Neural progenitor cell (in vitro differentiated cells): Measurements from ENCODE around the gene AHI1. TPM values are rescaled to one million over a fixed set of nuclear protein-coding genes. Genes with fewer than 3 reads are reported as not detected.

Experiments used
- DNase-seq: peaks from one replicate; pipeline ENCODE4 v3.0.0-alpha.2; 2016; ENCODE audit warnings: low spot score
- H2AFZ ChIP-seq: fragments of 200-600 bp; sonication (generic); replicated peaks from 2 replicates; pipeline ENCODE4 v1.6.1; 2016; ENCODE audit warnings: antibody characterized with exemption
- H3F3A ChIP-seq: fragments of 200-600 bp; sonication (generic); 2 replicates; pipeline ENCODE4 v1.6.1; 2016; ENCODE audit warnings: antibody characterized with exemption, low read depth
- H3K27ac ChIP-seq: fragments of 200-600 bp; sonication (generic); 2 replicates; pipeline ENCODE4 v1.5.1; 2016; ENCODE audit warnings: mild to moderate bottlenecking
- H3K27me3 ChIP-seq: fragments of 200-600 bp; sonication (generic); 2 replicates; pipeline ENCODE4 v1.6.1; 2016; ENCODE audit warnings: mild to moderate bottlenecking, moderate library complexity
- H3K36me3 ChIP-seq: fragments of 200-600 bp; sonication (generic); 2 replicates; pipeline ENCODE4 v1.5.1; 2016
- H3K4me1 ChIP-seq: fragments of 200-600 bp; sonication (generic); 2 replicates; pipeline ENCODE4 v1.6.1; 2016; ENCODE audit warnings: mixed run types
- H3K4me2 ChIP-seq: fragments of 200-600 bp; sonication (generic); 2 replicates; pipeline ENCODE4 v1.6.1; 2016
- H3K4me3 ChIP-seq: fragments of 200-600 bp; sonication (generic); 2 replicates; pipeline ENCODE4 v1.5.1; 2016
- H3K79me2 ChIP-seq: fragments of 200-600 bp; sonication (generic); 2 replicates; pipeline ENCODE4 v1.6.1; 2016; ENCODE audit warnings: low read depth
- H3K9ac ChIP-seq: fragments of 200-600 bp; sonication (generic); 2 replicates; pipeline ENCODE4 v1.6.1; 2016
- H3K9me3 ChIP-seq: fragments of 200-600 bp; sonication (generic); 2 replicates; pipeline ENCODE4 v1.5.1; 2016; ENCODE audit warnings: low read depth
- H4K20me1 ChIP-seq: fragments of 200-600 bp; sonication (generic); 2 replicates; pipeline ENCODE4 v1.6.1; 2016; ENCODE audit warnings: low read depth
- H3K27ac Mint-ChIP-seq: 3 replicates; pipeline ENCODE4 v1.8.0; 2021; ENCODE audit warnings: mixed read lengths
- H3K27me3 Mint-ChIP-seq: 2 replicates; pipeline ENCODE4 v1.8.0; 2022; ENCODE audit warnings: low read depth, mild to moderate bottlenecking, inconsistent platforms, moderate library complexity, mixed read lengths; ENCODE audit not compliant: insufficient read depth
- H3K36me3 Mint-ChIP-seq: 3 replicates; pipeline ENCODE4 v1.8.0; 2021; ENCODE audit warnings: mixed read lengths
- H3K4me1 Mint-ChIP-seq: 3 replicates; pipeline ENCODE4 v1.8.0; 2021; ENCODE audit warnings: mixed read lengths
- H3K4me3 Mint-ChIP-seq: 3 replicates; pipeline ENCODE4 v1.8.0; 2021; ENCODE audit warnings: mild to moderate bottlenecking, moderate library complexity, mixed read lengths
- H3K9me3 Mint-ChIP-seq: 3 replicates; pipeline ENCODE4 v1.8.0; 2020; ENCODE audit warnings: mixed read lengths
- EZH2 ChIP-seq: fragments of 200-600 bp; sonication (generic); IDR thresholded peaks from 2 replicates; pipeline ENCODE4 v1.6.1; 2017; ENCODE audit warnings: antibody characterized with exemption, mild to moderate bottlenecking, moderate library complexity
- EZH2phosphoT487 ChIP-seq: fragments of 200-600 bp; sonication (generic); IDR thresholded peaks from 2 replicates; pipeline ENCODE4 v1.6.1; 2017; ENCODE audit warnings: antibody characterized with exemption
- total RNA-seq: library from RNA; depleted of rRNA; stranded (reverse); fragments of >200 nt; gene quantifications from 2 replicates; pipeline ENCODE4 v1.2.3, GENCODE V29; 2015; ENCODE audit warnings: low replicate concordance
- TF ChIP-seq, protein P1 (sequence below): fragments of 200-600 bp; sonication (generic); IDR thresholded peaks from 2 replicates; pipeline ENCODE4 v1.5.1; 2017; ENCODE audit warnings: antibody characterized with exemption, mild to moderate bottlenecking

AHI1 gene
- total RNA-seq, 1 donor from 2014 or later: 26.2 TPM

- H3K4me1 Mint-ChIP-seq: peaks cover 8% of the 10 kb centered on the region
- H3K4me1 ChIP-seq: peaks cover 12% of the 10 kb centered on the region
- H3K36me3 ChIP-seq: no peaks in the 10 kb centered on the region
- peaks cover 2% of the 10 kb centered on the region for H3K36me3 Mint-ChIP-seq
- H3K4me3 Mint-ChIP-seq: no peak overlapping the region
- DNase-seq: no peak
- H3F3A ChIP-seq: no peaks in the 10 kb centered on the region
- H4K20me1 ChIP-seq: no peaks in the 10 kb centered on the region
- no peaks in the 10 kb centered on the region for H3K27me3 Mint-ChIP-seq
- no peak overlapping the region for H3K4me2 ChIP-seq
- H2AFZ ChIP-seq: no peak overlapping the region
- no peaks in the 10 kb centered on the region for H3K79me2 ChIP-seq
- H3K27me3 ChIP-seq: no peaks in the 10 kb centered on the region
- H3K9me3 ChIP-seq: no peaks in the 10 kb centered on the region
- no peak overlapping the region for H3K27ac ChIP-seq
- no peak overlapping the region for H3K27ac Mint-ChIP-seq
- no peak for TF ChIP-seq EZH2phosphoT487
- H3K9ac ChIP-seq: no peak overlapping the region
- H3K4me3 ChIP-seq: no peak overlapping the region
- H3K9me3 Mint-ChIP-seq: no peaks in the 10 kb centered on the region
Observed at GRCh38 chr6:135325624-135326424, 171.7 kb downstream of the AHI1 start.

GRCh38 chr6:135324531-135324930 lies 173.0 kb downstream of the AHI1 start:
- no peaks in the 10 kb centered on the region for H3K36me3 ChIP-seq
- Mint-ChIP-seq H3K27ac (no peak overlapping the region), H3K36me3 (no peaks in the 10 kb centered on the region), H3K4me1 (peaks cover 8% of the 10 kb centered on the region), H3K4me3 (no peak overlapping the region), H3K27me3 (no peaks in the 10 kb centered on the region), H3K9me3 (no peaks in the 10 kb centered on the region)
- H3K27me3 ChIP-seq: no peaks in the 10 kb centered on the region
- H3K9me3 ChIP-seq: no peaks in the 10 kb centered on the region
- TF ChIP-seq EZH2 (no peak), EZH2phosphoT487 (no peak)
- TF ChIP-seq, protein P1, sequence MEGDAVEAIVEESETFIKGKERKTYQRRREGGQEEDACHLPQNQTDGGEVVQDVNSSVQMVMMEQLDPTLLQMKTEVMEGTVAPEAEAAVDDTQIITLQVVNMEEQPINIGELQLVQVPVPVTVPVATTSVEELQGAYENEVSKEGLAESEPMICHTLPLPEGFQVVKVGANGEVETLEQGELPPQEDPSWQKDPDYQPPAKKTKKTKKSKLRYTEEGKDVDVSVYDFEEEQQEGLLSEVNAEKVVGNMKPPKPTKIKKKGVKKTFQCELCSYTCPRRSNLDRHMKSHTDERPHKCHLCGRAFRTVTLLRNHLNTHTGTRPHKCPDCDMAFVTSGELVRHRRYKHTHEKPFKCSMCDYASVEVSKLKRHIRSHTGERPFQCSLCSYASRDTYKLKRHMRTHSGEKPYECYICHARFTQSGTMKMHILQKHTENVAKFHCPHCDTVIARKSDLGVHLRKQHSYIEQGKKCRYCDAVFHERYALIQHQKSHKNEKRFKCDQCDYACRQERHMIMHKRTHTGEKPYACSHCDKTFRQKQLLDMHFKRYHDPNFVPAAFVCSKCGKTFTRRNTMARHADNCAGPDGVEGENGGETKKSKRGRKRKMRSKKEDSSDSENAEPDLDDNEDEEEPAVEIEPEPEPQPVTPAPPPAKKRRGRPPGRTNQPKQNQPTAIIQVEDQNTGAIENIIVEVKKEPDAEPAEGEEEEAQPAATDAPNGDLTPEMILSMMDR: no peak
- H2AFZ ChIP-seq: no peak overlapping the region
- DNase-seq: no peak
- H3K4me1 ChIP-seq: peaks cover 12% of the 10 kb centered on the region
- H3K9ac ChIP-seq: no peak overlapping the region
- H4K20me1 ChIP-seq: no peaks in the 10 kb centered on the region
- no peak overlapping the region for H3K4me2 ChIP-seq
- no peak overlapping the region for H3K4me3 ChIP-seq
- no peaks in the 10 kb centered on the region for H3K79me2 ChIP-seq
- no peaks in the 10 kb centered on the region for H3F3A ChIP-seq
- no peak overlapping the region for H3K27ac ChIP-seq

GRCh38 chr6:135323979-135324378 lies 173.6 kb downstream of the AHI1 start:
- Histone ChIP-seq H3K79me2 (no peaks in the 10 kb centered on the region), H3K4me2 (no peak overlapping the region), H3K27me3 (no peaks in the 10 kb centered on the region), H3K9ac (no peak overlapping the region), H3K27ac (no peak overlapping the region), H3F3A (no peaks in the 10 kb centered on the region), H3K4me3 (no peak overlapping the region), H3K36me3 (no peaks in the 10 kb centered on the region), H4K20me1 (no peaks in the 10 kb centered on the region), H2AFZ (no peak overlapping the region), H3K9me3 (no peaks in the 10 kb centered on the region), H3K4me1 (peaks cover 12% of the 10 kb centered on the region)
- H3K27ac Mint-ChIP-seq: no peak overlapping the region
- DNase-seq: no peak
- H3K4me3 Mint-ChIP-seq: no peak overlapping the region
- H3K9me3 Mint-ChIP-seq: no peaks in the 10 kb centered on the region
- H3K27me3 Mint-ChIP-seq: no peaks in the 10 kb centered on the region
- peaks cover 8% of the 10 kb centered on the region for H3K4me1 Mint-ChIP-seq
- H3K36me3 Mint-ChIP-seq: no peaks in the 10 kb centered on the region
- TF ChIP-seq EZH2 (no peak), EZH2phosphoT487 (no peak)
- TF ChIP-seq, protein P1: no peak

- Histone ChIP-seq H3K79me2 (no peaks in the 10 kb centered on the region), H3K9me3 (no peaks in the 10 kb centered on the region), H3K36me3 (no peaks in the 10 kb centered on the region), H3F3A (no peaks in the 10 kb centered on the region), H3K27me3 (no peaks in the 10 kb centered on the region), H3K4me1 (peaks cover 12% of the 10 kb centered on the region), H4K20me1 (no peaks in the 10 kb centered on the region), H3K9ac (no peak overlapping the region), H3K4me3 (no peak overlapping the region), H2AFZ (no peak overlapping the region), H3K4me2 (peak overlapping the region; percentile 17), H3K27ac (no peak overlapping the region)
- no peaks in the 10 kb centered on the region for H3K27me3 Mint-ChIP-seq
- H3K4me1 Mint-ChIP-seq: peaks cover 8% of the 10 kb centered on the region
- H3K27ac Mint-ChIP-seq: no peak overlapping the region
- no peaks in the 10 kb centered on the region for H3K36me3 Mint-ChIP-seq
- H3K4me3 Mint-ChIP-seq: no peak overlapping the region
- no peak for DNase-seq
- TF ChIP-seq, protein P1: no peak
- TF ChIP-seq EZH2 (no peak), EZH2phosphoT487 (no peak)
- no peaks in the 10 kb centered on the region for H3K9me3 Mint-ChIP-seq
Observed at GRCh38 chr6:135323202-135323668, 174.3 kb downstream of the AHI1 start.
